T-helper 1 cell treated with Interleukin-12 subunit alpha and Interleukin-12 subunit beta and Interleukin-4 antibody, amounts not matched to agents 30 ng/mL and 1 ng/mL, for 36 hours (primary cell): ENCODE data around the gene SDCBP2. TPM values are rescaled to one million over a fixed set of nuclear protein-coding genes. Genes with fewer than 3 reads are reported as not detected.

Experiments
- total RNA-seq: library from RNA; stranded (reverse); gene quantifications from 2 replicates; pipeline ENCODE4 v1.2.3, GENCODE V29; 2022

Gene SDCBP2
- total RNA-seq, 1 donor from 2014 or later: 2.5 TPM

Other genes starting within 250 kb of the SDCBP2 start
- gene PSMF1, start 210.5 kb downstream of the SDCBP2 start, total RNA-seq: 160 and 163 TPM in 2 replicates
- gene TMEM74B, start 144.2 kb downstream of the SDCBP2 start, total RNA-seq: 0.25 TPM in 1 of 2 replicates, not detected in the other
- not detected in 2 replicates for gene C20orf202, start 125.7 kb downstream of the SDCBP2 start, total RNA-seq
- gene RAD21L1, start 103.1 kb downstream of the SDCBP2 start, total RNA-seq: not detected in 2 replicates
- gene SNPH, start 62.8 kb downstream of the SDCBP2 start, total RNA-seq: 6.1 and 6.8 TPM in 2 replicates
- gene FKBP1A, start 63.9 kb upstream of the SDCBP2 start, total RNA-seq: 253 and 254 TPM in 2 replicates
- gene NSFL1C, start 137.7 kb upstream of the SDCBP2 start, total RNA-seq: 79.3 and 81.3 TPM in 2 replicates
- gene SIRPB2, start 162.3 kb upstream of the SDCBP2 start, total RNA-seq: not detected in 2 replicates
- gene SIRPD, start 228.6 kb upstream of the SDCBP2 start, total RNA-seq: 0.29 and 0.39 TPM in 2 replicates